B cell (primary cell): Measurements from ENCODE around the gene SPEN. TPM values are rescaled to one million over a fixed set of nuclear protein-coding genes. Genes with fewer than 3 reads are reported as not detected.

ENCODE experiments used
- ATAC-seq: fragments of 200-7000 bp; cut with Tn5 transposase; one replicate; pipeline ENCODE4 v1.10.0; 2021; ENCODE audit warnings: low read depth, mild to moderate bottlenecking, moderate number of reproducible peaks, moderate library complexity
- CTCF ChIA-PET: fragments of 350-600 bp; sonication (Branson Sonifier 250); formaldehyde crosslinking; loops from one replicate; lab custom pipeline; 2021; ENCODE audit warnings: antibody characterized with exemption, inconsistent platforms; lab: Charles Lee
- POLR2A ChIA-PET: fragments of 350-600 bp; sonication (Branson Sonifier 250); formaldehyde crosslinking; loops from one replicate; lab custom pipeline; 2021; ENCODE audit warnings: antibody characterized with exemption; lab: Charles Lee
- DNase-seq: peaks from one replicate; pipeline ENCODE4 v3.0.0; 2013
- H2AFZ ChIP-seq: 2 replicates; pipeline ENCODE4 v1.6.1; 2012; ENCODE audit warnings: mild to moderate bottlenecking, low read depth, low read length; ENCODE audit not compliant: insufficient read depth, poor library complexity, severe bottlenecking
- H3K27ac ChIP-seq, 2 donors: 1 replicate in 1 of 2; 2 replicates in 1 of 2; pipeline ENCODE4 v1.5.1; 2012 to 2013; ENCODE audit warnings: low read length in 2 of 2, mild to moderate bottlenecking in 2 of 2, moderate library complexity in 1 of 2
- H3K27me3 ChIP-seq, 4 experiments: fragments of 200-600 bp in 1 of 4; sonication (generic) in 1 of 4; replicated peaks in 1 of 4; 1 replicate in 2 of 4; 2 replicates in 2 of 4; pipeline versions ENCODE4 v1.6.1 to v1.7.0; 2013 to 2016; ENCODE audit warnings: low read length in 3 of 4, mild to moderate bottlenecking in 2 of 4, mixed read lengths in 1 of 4, moderate library complexity in 1 of 4; ENCODE audit not compliant: insufficient read depth in 4 of 4, control insufficient read depth in 3 of 4; ENCODE audit errors: control extremely low read depth in 1 of 4
- H3K36me3 ChIP-seq, 2 experiments: replicated peaks in 1 of 2; 1 replicate in 1 of 2; 2 replicates in 1 of 2; pipeline versions ENCODE4 v1.6.1 to v1.7.1; 2013; ENCODE audit warnings: low read length in 1 of 2; ENCODE audit not compliant: insufficient read depth in 2 of 2, control insufficient read depth in 1 of 2; ENCODE audit errors: control extremely low read depth in 1 of 2, extremely low read depth in 1 of 2
- H3K4me1 ChIP-seq, 2 donors: fragments of 200-600 bp in 1 of 2; sonication (generic) in 1 of 2; 1 replicate in 1 of 2; 2 replicates in 1 of 2; pipeline versions ENCODE4 v1.5.1 to v1.6.1; 2013 to 2017; ENCODE audit warnings: low read length in 2 of 2; ENCODE audit not compliant: control insufficient read depth in 2 of 2, insufficient read depth in 2 of 2
- H3K4me2 ChIP-seq: replicated peaks from 2 replicates; pipeline ENCODE3; 2012; ENCODE audit warnings: mild to moderate bottlenecking, low read depth, low read length; ENCODE audit not compliant: poor library complexity, severe bottlenecking
- H3K4me3 ChIP-seq, 5 experiments: fragments of 200-600 bp in 1 of 5; sonication (generic) in 1 of 5; 1 replicate in 3 of 5; 2 replicates in 2 of 5; pipeline versions ENCODE4 v1.5.1 to v1.7.0; 2011 to 2016; ENCODE audit warnings: low read length in 4 of 5, mild to moderate bottlenecking in 4 of 5, low read depth in 2 of 5, control low read depth in 1 of 5, moderate library complexity in 1 of 5; ENCODE audit not compliant: insufficient read depth in 1 of 5; ENCODE audit errors: control extremely low read depth in 1 of 5, extremely low read depth in 1 of 5
- H3K79me2 ChIP-seq: fragments of 200-600 bp; sonication (generic); one replicate; pipeline ENCODE4 v1.6.0; 2016; ENCODE audit warnings: low read length; ENCODE audit not compliant: control insufficient read depth, insufficient read depth
- H3K9ac ChIP-seq: fragments of 200-600 bp; sonication (generic); 2 replicates; pipeline ENCODE4 v1.6.1; 2017; ENCODE audit warnings: mild to moderate bottlenecking, low read length, moderate library complexity
- H3K9me3 ChIP-seq, 3 donors: one replicate each; pipeline versions ENCODE4 v1.6.1 to v1.7.1; 2013; ENCODE audit warnings: low read length in 2 of 3; ENCODE audit not compliant: control insufficient read depth in 2 of 3, insufficient read depth in 1 of 3; ENCODE audit errors: control extremely low read depth in 1 of 3
- H4K20me1 ChIP-seq: 2 replicates; pipeline ENCODE4 v1.6.0; 2012; ENCODE audit warnings: mild to moderate bottlenecking, low read length; ENCODE audit not compliant: insufficient read depth, control insufficient read depth, poor library complexity, severe bottlenecking
- H3K27ac Mint-ChIP-seq: one replicate; pipeline ENCODE4 v1.8.0; 2021; ENCODE audit warnings: mixed read lengths
- H3K27me3 Mint-ChIP-seq: one replicate; pipeline ENCODE4 v1.8.0; 2021; ENCODE audit warnings: mixed read lengths
- H3K4me1 Mint-ChIP-seq: one replicate; pipeline ENCODE4 v1.8.0; 2021; ENCODE audit warnings: mixed read lengths
- H3K4me3 Mint-ChIP-seq: one replicate; pipeline ENCODE4 v1.8.0; 2021; ENCODE audit warnings: mixed read lengths
- H3K9me3 Mint-ChIP-seq: one replicate; pipeline ENCODE4 v1.8.0; 2022; ENCODE audit warnings: mixed read lengths; ENCODE audit not compliant: insufficient read depth
- EZH2 ChIP-seq: IDR thresholded peaks from 2 replicates; pipeline ENCODE4 v1.6.1; 2012; ENCODE audit warnings: borderline replicate concordance, low read depth, mild to moderate bottlenecking, moderate library complexity, low read length; ENCODE audit not compliant: insufficient read depth, poor library complexity, severe bottlenecking
- WGBS: methylation state at CpG from one replicate; pipeline ENCODE4 v1.1.5; 2013; ENCODE audit warnings: missing lambda C conversion rate; ENCODE audit not compliant: insufficient coverage; 5-methylcytosine and 5-hydroxymethylcytosine counted together
- intact Hi-C: fragments of 100-400 bp; cut with micrococcal nuclease; formaldehyde crosslinking; loops from one replicate; pipeline ENCODE4 v1.10.0; 2022
- polyA plus RNA-seq: library from polyadenylated mRNA; depleted of rRNA; stranded (reverse); fragments of >200 nt; gene quantifications from 2 replicates; pipeline ENCODE4 v1.2.3, GENCODE V29; 2012
- total RNA-seq, 2 donors: library from RNA; stranded (reverse); fragments of 120-200 nt in 1 of 2; gene quantifications; 1 replicate in 1 of 2; 2 replicates in 1 of 2; pipeline versions ENCODE4 v1.2.3 to v1.2.4, GENCODE V29; 2013 to 2022
- TF ChIP-seq, protein P1 (sequence below): fragments of 200-600 bp; IDR thresholded peaks from one replicate; pipeline ENCODE4 v1.8.0; 2022; ENCODE audit warnings: antibody characterized with exemption, mild to moderate bottlenecking

The SPEN gene
- total and polyA plus RNA-seq, 2 donors (not counting 1 experiment from before 2014, with no cell fraction given): 29.1 to 126 TPM

DNA sequence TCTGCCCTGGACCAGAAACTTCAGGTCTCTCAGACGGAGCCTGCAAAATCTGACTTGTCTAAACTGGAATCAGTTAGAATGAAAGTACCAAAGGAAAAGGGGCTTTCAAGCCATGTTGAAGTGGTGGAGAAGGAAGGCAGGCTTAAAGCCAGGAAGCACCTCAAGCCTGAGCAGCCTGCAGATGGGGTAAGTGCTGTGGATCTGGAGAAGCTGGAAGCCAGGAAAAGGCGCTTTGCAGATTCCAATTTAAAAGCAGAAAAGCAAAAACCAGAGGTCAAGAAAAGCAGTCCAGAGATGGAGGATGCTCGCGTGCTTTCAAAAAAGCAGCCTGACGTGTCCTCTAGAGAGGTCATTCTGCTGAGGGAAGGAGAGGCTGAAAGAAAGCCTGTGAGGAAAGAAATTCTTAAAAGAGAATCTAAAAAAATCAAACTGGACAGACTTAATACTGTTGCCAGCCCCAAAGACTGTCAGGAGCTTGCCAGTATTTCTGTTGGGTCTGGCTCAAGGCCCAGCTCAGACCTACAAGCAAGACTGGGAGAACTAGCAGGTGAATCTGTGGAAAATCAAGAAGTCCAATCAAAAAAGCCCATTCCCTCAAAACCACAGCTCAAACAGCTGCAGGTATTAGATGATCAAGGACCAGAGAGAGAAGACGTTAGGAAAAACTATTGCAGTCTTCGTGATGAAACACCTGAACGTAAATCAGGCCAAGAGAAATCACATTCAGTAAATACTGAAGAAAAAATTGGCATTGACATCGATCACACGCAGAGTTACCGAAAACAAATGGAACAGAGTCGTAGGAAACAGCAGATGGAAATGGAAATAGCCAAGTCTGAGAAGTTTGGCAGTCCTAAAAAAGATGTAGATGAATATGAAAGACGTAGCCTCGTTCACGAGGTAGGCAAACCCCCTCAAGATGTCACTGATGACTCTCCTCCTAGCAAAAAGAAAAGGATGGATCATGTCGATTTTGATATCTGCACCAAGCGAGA, 81.8 kb downstream of the SPEN start:
- H4K20me1 ChIP-seq: no peaks in the 10 kb centered on the region
- no peak overlapping the region for H2AFZ ChIP-seq
- DNase-seq (no peak), ATAC-seq (no peak)
- WGBS: 98% methylated on average over 9 of the region's 17 CpGs
- H3K4me1 Mint-ChIP-seq: no peaks in the 10 kb centered on the region
- H3K9me3 ChIP-seq: no peaks in the 10 kb centered on the region
- H3K4me3 Mint-ChIP-seq: no peak overlapping the region
- no peak overlapping the region for H3K9ac ChIP-seq
- no peak overlapping the region for H3K4me3 ChIP-seq
- no peak overlapping the region for H3K27ac Mint-ChIP-seq
- H3K27me3 ChIP-seq: no peaks in the 10 kb centered on the region
- CTCF ChIA-PET: interaction anchor here (0.7 to 1.8 kb wide), 3 partner anchors 27 to 113 kb away, joined by 3 to 5 read pairs (median 5); no protein-coding TSS in a partner anchor
- TF ChIP-seq EZH2: no peak
- TF ChIP-seq, protein P1, sequence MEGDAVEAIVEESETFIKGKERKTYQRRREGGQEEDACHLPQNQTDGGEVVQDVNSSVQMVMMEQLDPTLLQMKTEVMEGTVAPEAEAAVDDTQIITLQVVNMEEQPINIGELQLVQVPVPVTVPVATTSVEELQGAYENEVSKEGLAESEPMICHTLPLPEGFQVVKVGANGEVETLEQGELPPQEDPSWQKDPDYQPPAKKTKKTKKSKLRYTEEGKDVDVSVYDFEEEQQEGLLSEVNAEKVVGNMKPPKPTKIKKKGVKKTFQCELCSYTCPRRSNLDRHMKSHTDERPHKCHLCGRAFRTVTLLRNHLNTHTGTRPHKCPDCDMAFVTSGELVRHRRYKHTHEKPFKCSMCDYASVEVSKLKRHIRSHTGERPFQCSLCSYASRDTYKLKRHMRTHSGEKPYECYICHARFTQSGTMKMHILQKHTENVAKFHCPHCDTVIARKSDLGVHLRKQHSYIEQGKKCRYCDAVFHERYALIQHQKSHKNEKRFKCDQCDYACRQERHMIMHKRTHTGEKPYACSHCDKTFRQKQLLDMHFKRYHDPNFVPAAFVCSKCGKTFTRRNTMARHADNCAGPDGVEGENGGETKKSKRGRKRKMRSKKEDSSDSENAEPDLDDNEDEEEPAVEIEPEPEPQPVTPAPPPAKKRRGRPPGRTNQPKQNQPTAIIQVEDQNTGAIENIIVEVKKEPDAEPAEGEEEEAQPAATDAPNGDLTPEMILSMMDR: no peak
- intact Hi-C loops: no loop called here
- POLR2A ChIA-PET: no interaction called here
- no peak overlapping the region for H3K4me2 ChIP-seq
- no peak overlapping the region for H3K27ac ChIP-seq
- no peaks in the 10 kb centered on the region for H3K27me3 Mint-ChIP-seq
- peaks cover 4% of the 10 kb centered on the region for H3K79me2 ChIP-seq
- H3K36me3 ChIP-seq: peaks cover 3 to 96% of the 10 kb centered on the region in 2 experiments
- no peaks in the 10 kb centered on the region for H3K4me1 ChIP-seq
- H3K9me3 Mint-ChIP-seq: no peaks in the 10 kb centered on the region

DNA sequence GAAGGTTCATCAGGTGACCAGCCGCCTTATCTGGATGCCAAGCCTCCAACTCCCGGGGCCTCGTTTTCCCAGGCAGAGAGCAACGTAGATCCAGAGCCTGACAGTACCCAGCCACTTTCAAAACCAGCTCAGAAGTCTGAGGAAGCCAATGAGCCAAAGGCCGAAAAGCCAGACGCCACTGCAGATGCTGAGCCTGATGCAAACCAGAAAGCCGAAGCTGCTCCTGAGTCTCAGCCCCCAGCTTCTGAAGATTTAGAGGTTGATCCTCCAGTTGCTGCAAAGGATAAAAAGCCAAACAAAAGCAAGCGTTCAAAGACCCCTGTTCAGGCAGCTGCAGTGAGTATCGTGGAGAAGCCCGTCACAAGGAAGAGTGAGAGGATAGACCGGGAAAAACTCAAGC, 83.9 kb downstream of the SPEN start:
- H3K4me2 ChIP-seq: no peak overlapping the region

More for the DNA sequence above, 83.9 kb downstream of the SPEN start:
- POLR2A ChIA-PET: interaction anchor here (0.5 kb wide), 2 partner anchors 43 to 108 kb away, joined by 3 to 4 read pairs; no protein-coding TSS in a partner anchor
- H3K27me3 Mint-ChIP-seq: no peaks in the 10 kb centered on the region
- Histone ChIP-seq H3K9me3 (no peaks in the 10 kb centered on the region), H3K36me3 (peaks cover 0 to 93% of the 10 kb centered on the region in 2 experiments), H4K20me1 (peaks cover 8% of the 10 kb centered on the region), H3K9ac (no peak overlapping the region), H2AFZ (no peak overlapping the region), H3K4me3 (no peak overlapping the region), H3K27me3 (no peaks in the 10 kb centered on the region), H3K27ac (no peak overlapping the region), H3K79me2 (peaks cover 8% of the 10 kb centered on the region), H3K4me1 (no peaks in the 10 kb centered on the region)
- no peaks in the 10 kb centered on the region for H3K4me1 Mint-ChIP-seq
- WGBS: 97% methylated on average over 11 of the region's 11 CpGs
- TF ChIP-seq EZH2: no peak
- TF ChIP-seq, protein P1: no peak
- intact Hi-C loops: no loop called here
- no peak for ATAC-seq
- no peak overlapping the region for H3K4me3 Mint-ChIP-seq
- H3K27ac Mint-ChIP-seq: no peak overlapping the region
- CTCF ChIA-PET: interaction anchor here (1.1 to 1.5 kb wide), 2 partner anchors 116 to 140 kb away, joined by 3 to 4 read pairs; no protein-coding TSS in a partner anchor
- DNase-seq: no peak
- no peaks in the 10 kb centered on the region for H3K9me3 Mint-ChIP-seq
